Measurements from ENCODE around the gene OAS2. TPM values are rescaled to one million over a fixed set of nuclear protein-coding genes. Genes with fewer than 3 reads are reported as not detected.

OAS2 gene
- total RNA-seq, 2 experiments from 2014 or later, result 191 to 196 TPM

DNA sequence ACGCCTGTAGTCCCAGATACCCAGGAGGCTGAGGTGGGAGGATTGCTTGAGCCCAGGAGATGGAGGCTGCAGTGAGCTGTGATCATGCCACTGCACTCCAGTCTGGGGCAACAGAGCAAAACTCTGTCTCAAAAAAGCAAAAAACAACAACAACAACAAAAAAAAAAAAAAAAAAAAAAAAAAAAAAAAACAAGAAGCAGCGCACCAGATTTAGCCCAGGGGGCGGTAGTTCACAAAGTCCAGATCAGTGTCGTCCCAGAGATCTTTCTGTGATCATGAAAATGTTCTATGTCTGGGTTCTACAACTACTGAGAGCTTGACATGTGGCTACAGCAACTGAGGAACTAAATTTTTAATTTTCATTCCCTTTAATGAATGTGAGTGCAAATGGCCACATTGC is 27.4 kb downstream of the OAS2 start:
- CTCF ChIA-PET, result interaction anchor here (0.6 to 3.9 kb wide), 4 partner anchors 12 to 376 kb away, joined by 3 to 30 read pairs (median 3); no protein-coding TSS in a partner anchor
- intact Hi-C loops (cut with micrococcal nuclease), result no loop called here
- H3K4me3 Mint-ChIP-seq, result no peak overlapping the region
- no peaks in the 10 kb centered on the region for H3K27me3 Mint-ChIP-seq (ENCODE audit: low read depth)
- DNase-seq, result no peak
- no peak overlapping the region for H3K27ac Mint-ChIP-seq
- no peaks in the 10 kb centered on the region for H3K4me1 Mint-ChIP-seq (ENCODE audit: low read depth)
- H3K9me3 Mint-ChIP-seq, result peaks cover 7% of the 10 kb centered on the region
- peaks cover 67% of the 10 kb centered on the region for H3K36me3 Mint-ChIP-seq (ENCODE audit: low read depth)

- Mint-ChIP-seq H3K36me3 (ENCODE audit: low read depth) (peaks cover 69% of the 10 kb centered on the region), H3K4me1 (ENCODE audit: low read depth) (no peaks in the 10 kb centered on the region), H3K9me3 (peaks cover 11% of the 10 kb centered on the region), H3K27me3 (ENCODE audit: low read depth) (no peaks in the 10 kb centered on the region), H3K4me3 (no peak overlapping the region), H3K27ac (no peak overlapping the region)
- intact Hi-C loops (cut with micrococcal nuclease), result no loop called here
- CTCF ChIA-PET, result interaction anchor here (0.6 to 3.9 kb wide), 4 partner anchors 13 to 377 kb away, joined by 3 to 30 read pairs (median 3); no protein-coding TSS in a partner anchor
- no peak for DNase-seq
Measured at GRCh38 chr12:113006206-113006605, 27.9 kb downstream of the OAS2 start.

DNA sequence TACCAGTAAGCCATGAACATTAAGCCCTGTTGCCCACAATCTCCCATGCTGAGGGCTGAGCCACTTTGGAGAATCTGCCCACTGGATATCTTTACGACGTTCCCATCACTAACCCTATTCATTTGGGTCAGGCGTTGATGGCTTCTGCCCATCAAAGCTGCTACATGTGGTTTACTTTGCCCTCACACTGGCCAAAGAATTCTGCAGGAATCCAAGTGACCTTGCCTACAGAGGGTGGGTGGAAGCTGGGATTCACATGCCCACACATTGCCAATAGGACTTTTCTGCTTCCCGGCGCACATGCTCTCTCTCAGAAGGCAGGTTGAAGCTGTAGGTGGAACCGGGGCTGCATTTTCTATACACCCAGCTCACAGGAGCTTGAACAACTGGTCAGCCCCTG is 28.3 kb downstream of the OAS2 start:
- Mint-ChIP-seq H3K27me3 (ENCODE audit: low read depth) (no peaks in the 10 kb centered on the region), H3K36me3 (ENCODE audit: low read depth) (peaks cover 71% of the 10 kb centered on the region), H3K4me1 (ENCODE audit: low read depth) (no peaks in the 10 kb centered on the region), H3K4me3 (no peak overlapping the region), H3K9me3 (peaks cover 11% of the 10 kb centered on the region), H3K27ac (no peak overlapping the region)
- DNase-seq, result no peak
- intact Hi-C loops (cut with micrococcal nuclease), result no loop called here
- CTCF ChIA-PET, result interaction anchor here (0.7 to 3.9 kb wide), 7 partner anchors 11 to 107 kb away, joined by 3 to 30 read pairs (median 3); no protein-coding TSS in a partner anchor

DNA sequence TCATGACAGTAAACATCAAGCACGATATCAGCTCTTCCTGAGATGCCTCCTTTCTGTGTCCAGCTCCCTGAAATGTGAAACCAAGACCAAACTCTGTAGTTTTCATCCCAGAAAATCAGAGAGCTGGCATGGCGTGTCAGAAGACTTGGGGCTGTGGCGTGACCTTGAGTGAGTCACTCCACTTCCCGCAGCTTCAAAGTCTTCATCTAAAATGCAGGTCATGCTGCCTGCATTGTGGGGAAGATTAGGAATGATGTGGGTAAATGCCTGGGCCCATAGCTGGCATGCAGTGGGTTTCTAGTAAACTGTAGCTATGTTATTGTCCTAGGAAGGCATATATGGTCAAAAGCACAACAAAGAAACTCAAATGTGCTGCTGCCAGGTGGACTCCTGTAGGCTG is 28.8 kb downstream of the OAS2 start:
- Mint-ChIP-seq H3K27ac (no peak overlapping the region), H3K27me3 (ENCODE audit: low read depth) (no peaks in the 10 kb centered on the region), H3K9me3 (peaks cover 11% of the 10 kb centered on the region), H3K4me3 (no peak overlapping the region), H3K36me3 (ENCODE audit: low read depth) (peaks cover 73% of the 10 kb centered on the region), H3K4me1 (ENCODE audit: low read depth) (no peaks in the 10 kb centered on the region)
- CTCF ChIA-PET, result interaction anchor here (0.6 to 3.9 kb wide), 8 partner anchors 12 to 205 kb away, joined by 3 to 30 read pairs (median 3); no protein-coding TSS in a partner anchor
- intact Hi-C loops (cut with micrococcal nuclease), result no loop called here
- DNase-seq, result no peak

DNA sequence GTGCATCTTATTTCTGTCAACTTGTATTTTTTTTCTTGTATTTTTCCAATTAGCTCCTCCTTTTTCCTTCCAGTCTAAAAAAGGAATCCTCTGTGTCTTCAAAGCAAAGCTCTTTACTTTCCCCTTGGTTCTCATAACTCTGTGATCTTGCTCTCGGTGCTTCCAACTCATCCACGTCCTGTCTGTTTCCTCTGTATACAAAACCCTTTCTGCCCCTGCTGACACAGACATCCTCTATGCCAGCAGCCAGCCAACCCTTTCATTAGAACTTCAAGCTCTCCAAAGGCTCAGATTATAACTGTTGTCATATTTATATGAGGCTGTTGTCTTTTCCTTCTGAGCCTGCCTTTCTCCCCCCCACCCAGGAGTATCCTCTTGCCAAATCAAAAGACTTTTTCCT is 32.4 kb downstream of the OAS2 start:
- no peaks in the 10 kb centered on the region for H3K27me3 Mint-ChIP-seq (ENCODE audit: low read depth)
- CTCF ChIA-PET, result interaction anchor here (0.6 to 1.8 kb wide), 2 partner anchors 17 to 173 kb away, joined by 3 to 9 read pairs; no protein-coding TSS in a partner anchor
- H3K9me3 Mint-ChIP-seq, result peaks cover 11% of the 10 kb centered on the region
- no peak for DNase-seq
- peaks cover 56% of the 10 kb centered on the region for H3K36me3 Mint-ChIP-seq (ENCODE audit: low read depth)
- H3K4me3 Mint-ChIP-seq, result no peak overlapping the region
- no peak overlapping the region for H3K27ac Mint-ChIP-seq
- intact Hi-C loops (cut with micrococcal nuclease), result no loop called here
- H3K4me1 Mint-ChIP-seq (ENCODE audit: low read depth), result no peaks in the 10 kb centered on the region

- intact Hi-C loops (cut with micrococcal nuclease), result no loop called here
- H3K4me1 Mint-ChIP-seq (ENCODE audit: low read depth), result no peaks in the 10 kb centered on the region
- CTCF ChIA-PET, result no interaction called here
- no peak for DNase-seq
- H3K27me3 Mint-ChIP-seq (ENCODE audit: low read depth), result no peaks in the 10 kb centered on the region
- no peak overlapping the region for H3K27ac Mint-ChIP-seq
- peaks cover 11% of the 10 kb centered on the region for H3K9me3 Mint-ChIP-seq
- no peak overlapping the region for H3K4me3 Mint-ChIP-seq
- peaks cover 25% of the 10 kb centered on the region for H3K36me3 Mint-ChIP-seq (ENCODE audit: low read depth)
Measured at GRCh38 chr12:113014565-113014964, 36.2 kb downstream of the OAS2 start.

DNA sequence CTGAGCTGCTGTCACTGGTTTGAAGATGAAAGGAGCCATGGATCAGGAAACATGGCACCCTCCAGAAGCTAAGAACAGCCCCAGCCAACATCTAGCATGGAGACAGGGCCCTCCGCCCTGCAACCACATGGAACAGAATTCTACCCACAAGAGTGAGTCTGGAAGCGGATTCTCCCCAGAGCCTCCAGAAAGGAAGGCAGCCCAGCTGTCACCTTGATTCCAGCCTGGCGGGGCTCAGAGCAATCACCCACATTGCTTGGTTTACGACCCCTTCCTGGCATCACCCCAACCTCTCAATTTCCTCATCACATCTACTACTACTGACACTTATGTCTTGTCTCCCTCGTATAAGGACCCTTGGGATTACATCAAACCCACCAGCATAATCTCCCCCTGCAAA is 38.5 kb downstream of the OAS2 start:
- Mint-ChIP-seq H3K36me3 (ENCODE audit: low read depth) (peaks cover 3% of the 10 kb centered on the region), H3K4me1 (ENCODE audit: low read depth) (no peaks in the 10 kb centered on the region), H3K9me3 (no peaks in the 10 kb centered on the region), H3K4me3 (no peak overlapping the region), H3K27ac (no peak overlapping the region), H3K27me3 (ENCODE audit: low read depth) (no peaks in the 10 kb centered on the region)
- CTCF ChIA-PET, result interaction anchor here (2.2 kb wide), 1 partner anchor 23 kb away, joined by 8 read pairs; no protein-coding TSS in a partner anchor
- intact Hi-C loops (cut with micrococcal nuclease), result no loop called here
- DNase-seq, result no peak

DNA sequence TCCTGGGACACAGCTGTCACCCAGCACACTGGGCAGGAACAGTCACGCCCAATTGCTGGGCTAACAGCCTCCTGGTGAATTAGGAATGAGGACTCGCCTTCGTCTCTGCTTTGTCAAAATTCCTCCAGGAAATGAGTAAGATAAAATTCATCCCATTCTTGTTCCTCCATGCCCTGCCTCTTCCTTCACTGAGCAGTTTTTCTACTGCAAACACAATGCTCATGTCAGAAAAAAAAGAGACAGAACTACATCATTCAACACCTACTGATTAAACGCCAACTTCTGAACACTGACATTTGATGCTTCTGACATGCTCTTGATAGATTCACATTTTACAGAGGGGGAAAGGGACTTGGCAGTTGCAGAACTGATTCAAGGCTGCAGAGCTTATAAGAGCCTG is 40.7 kb downstream of the OAS2 start:
- no peak overlapping the region for H3K4me3 Mint-ChIP-seq
- no peaks in the 10 kb centered on the region for H3K27me3 Mint-ChIP-seq (ENCODE audit: low read depth)
- no peak overlapping the region for H3K27ac Mint-ChIP-seq
- intact Hi-C loops (cut with micrococcal nuclease), result no loop called here
- no peak for DNase-seq
- CTCF ChIA-PET, result interaction anchor here (1.1 to 1.2 kb wide), 2 partner anchors 10 to 11 kb away, joined by 3 to 8 read pairs; no protein-coding TSS in a partner anchor
- no peaks in the 10 kb centered on the region for H3K9me3 Mint-ChIP-seq
- H3K36me3 Mint-ChIP-seq (ENCODE audit: low read depth), result no peaks in the 10 kb centered on the region
- H3K4me1 Mint-ChIP-seq (ENCODE audit: low read depth), result peaks cover 7% of the 10 kb centered on the region

- no peak overlapping the region for H3K4me3 Mint-ChIP-seq
- intact Hi-C loops (cut with micrococcal nuclease), result no loop called here
- no peak overlapping the region for H3K27ac Mint-ChIP-seq
- peaks cover 7% of the 10 kb centered on the region for H3K4me1 Mint-ChIP-seq (ENCODE audit: low read depth)
- no peaks in the 10 kb centered on the region for H3K27me3 Mint-ChIP-seq (ENCODE audit: low read depth)
- no peak for DNase-seq
- H3K9me3 Mint-ChIP-seq, result no peaks in the 10 kb centered on the region
- CTCF ChIA-PET, result interaction anchor here (0.6 to 1.8 kb wide), 3 partner anchors 17 to 28 kb away, joined by 4 to 9 read pairs (median 4); no protein-coding TSS in a partner anchor
- H3K36me3 Mint-ChIP-seq (ENCODE audit: low read depth), result no peaks in the 10 kb centered on the region
Measured at GRCh38 chr12:113021500-113021899, 43.2 kb downstream of the OAS2 start.

- Mint-ChIP-seq H3K27ac (no peak overlapping the region), H3K4me3 (no peak overlapping the region), H3K27me3 (ENCODE audit: low read depth) (no peaks in the 10 kb centered on the region), H3K9me3 (no peaks in the 10 kb centered on the region), H3K4me1 (ENCODE audit: low read depth) (peaks cover 7% of the 10 kb centered on the region), H3K36me3 (ENCODE audit: low read depth) (no peaks in the 10 kb centered on the region)
- intact Hi-C loops (cut with micrococcal nuclease), result no loop called here
- DNase-seq, result no peak
- CTCF ChIA-PET, result interaction anchor here (0.9 to 2.0 kb wide), 2 partner anchors 30 to 122 kb away, joined by 5 to 9 read pairs; no protein-coding TSS in a partner anchor
Measured at GRCh38 chr12:113022563-113023297, 44.4 kb downstream of the OAS2 start.

DNA sequence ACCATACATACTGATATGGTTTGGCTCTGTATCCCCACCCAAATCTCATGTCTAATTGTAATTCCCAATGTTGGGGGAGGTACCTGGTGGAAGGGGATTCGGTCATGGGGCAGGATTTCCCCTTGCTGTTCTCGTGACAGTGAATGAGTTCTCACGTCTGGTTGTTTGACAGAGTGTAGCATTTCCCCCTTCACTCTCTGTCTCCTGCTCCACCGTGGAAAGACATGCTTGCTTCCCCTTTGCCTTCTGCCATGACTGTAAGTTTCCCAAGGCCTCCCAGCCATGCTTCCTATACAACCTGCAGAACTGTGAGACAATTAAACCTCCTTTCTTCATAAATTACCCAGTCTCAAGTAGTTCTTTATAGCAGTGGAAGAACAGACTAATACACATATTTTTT is 49.4 kb downstream of the OAS2 start:
- Mint-ChIP-seq H3K9me3 (no peaks in the 10 kb centered on the region), H3K4me3 (no peak overlapping the region), H3K27ac (no peak overlapping the region), H3K27me3 (ENCODE audit: low read depth) (peaks cover 2% of the 10 kb centered on the region), H3K36me3 (ENCODE audit: low read depth) (no peaks in the 10 kb centered on the region), H3K4me1 (ENCODE audit: low read depth) (peaks cover 4% of the 10 kb centered on the region)
- DNase-seq, result no peak
- CTCF ChIA-PET, result no interaction called here
- intact Hi-C loops (cut with micrococcal nuclease), result no loop called here

DNA sequence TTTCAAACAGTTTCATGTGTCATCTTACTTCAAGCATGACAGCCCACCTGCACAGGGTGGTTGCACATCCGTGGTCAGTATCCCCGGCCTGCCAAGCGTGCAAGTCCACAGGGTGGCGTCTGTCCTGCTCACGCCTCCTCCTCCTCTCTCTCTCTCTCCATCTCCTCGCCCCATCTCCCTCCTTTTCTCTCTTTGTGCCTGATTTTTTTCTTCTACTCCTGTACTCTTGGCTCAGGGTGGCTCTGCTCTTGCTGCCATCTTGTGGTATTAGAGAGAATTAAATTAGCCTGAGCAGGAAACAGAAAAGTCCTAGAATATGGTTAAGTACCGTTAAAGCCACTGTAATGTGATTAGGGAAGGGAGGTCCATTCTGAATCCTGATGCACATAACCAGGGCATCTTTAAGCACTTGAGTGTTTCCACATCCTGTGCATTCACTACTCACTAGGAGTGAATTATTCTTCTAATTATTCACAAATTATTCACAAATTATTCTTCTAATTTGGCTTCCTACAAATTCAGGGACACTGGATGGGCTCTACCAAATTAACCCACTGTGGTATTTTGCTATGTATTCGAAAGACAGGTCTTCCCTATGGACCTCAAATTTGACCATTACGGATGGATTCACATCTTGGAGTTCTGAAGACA is 52.7 kb downstream of the OAS2 start:
- no peaks in the 10 kb centered on the region for H3K9me3 Mint-ChIP-seq
- intact Hi-C loops (cut with micrococcal nuclease), result loop anchor here (1.0 kb wide), 2 partner anchors 38 to 131 kb away; no protein-coding TSS in a partner anchor
- CTCF ChIA-PET, result interaction anchor here (0.6 to 1.5 kb wide), 5 partner anchors 12 to 130 kb away, joined by 3 to 15 read pairs (median 5); no protein-coding TSS in a partner anchor
- no peaks in the 10 kb centered on the region for H3K36me3 Mint-ChIP-seq (ENCODE audit: low read depth)
- DNase-seq, result peak; percentile 14
- no peak overlapping the region for H3K4me3 Mint-ChIP-seq
- no peaks in the 10 kb centered on the region for H3K4me1 Mint-ChIP-seq (ENCODE audit: low read depth)
- H3K27ac Mint-ChIP-seq, result no peak overlapping the region
- H3K27me3 Mint-ChIP-seq (ENCODE audit: low read depth), result peaks cover 5% of the 10 kb centered on the region

All from activated naive CD4-positive, alpha-beta T cell treated with anti-CD3 and anti-CD28 coated beads for 36 hours (primary cell).